ENCODE results near the gene PFDN5. TPM values are rescaled to one million over a fixed set of nuclear protein-coding genes. Genes with fewer than 3 reads are reported as not detected.
A peak's percentile ranks its signal among the peaks of the same experiment; 100 is the strongest.

Gene PFDN5
- total and polyA plus RNA-seq, 9 of the 15 experiments (the other 6 are each of a cell fraction or from before 2014, with no cell fraction given), result 361 to 1,636 (median 742) TPM

- TF ChIP-seq ZBTB5 (IDR thresholded peaks at IDR 0.05), result no peak
- TF ChIP-seq TOE1 (IDR thresholded peaks at IDR 0.05; ENCODE audit: borderline replicate concordance), result 0 out of 2 replicates have a peak, but pooled peaks have one; percentile 26
- TF ChIP-seq TOE1 (CRISPR knock-in tag; IDR thresholded peaks at IDR 0.05; ENCODE audit: borderline replicate concordance, low read depth), result no peak
- TF ChIP-seq KLF6 (CRISPR knock-in tag; IDR thresholded peaks at IDR 0.05; ENCODE audit: borderline replicate concordance), result 0 out of 2 replicates have a peak, but pooled peaks have one; percentile 37
- TF ChIP-seq CTCF (IDR thresholded peaks at IDR 0.05 in 2 of 3, conservative IDR thresholded peaks at IDR 0.05 in 1 of 3; ENCODE audit: insufficient read depth in 2 of 3, low read depth in 1 of 3, low read length in 3 of 3), result peak; percentile 79 to 89 (median 83)
- TF ChIP-seq ARID2 (IDR thresholded peaks at IDR 0.05), result peak; percentile 54; the same call in 1 of the 2 replicates
- TF ChIP-seq FOXP1 (CRISPR knock-in tag; IDR thresholded peaks at IDR 0.05), result no peak
- TF ChIP-seq XRCC5 (IDR thresholded peaks at IDR 0.05; ENCODE audit: low read depth, low read length), result no peak
- no peak for TF ChIP-seq XRCC3 (IDR thresholded peaks at IDR 0.05)
- no peak for TF ChIP-seq SETDB1 (IDR thresholded peaks at IDR 0.05; ENCODE audit: low read length)
- TF ChIP-seq FOXO4 (CRISPR knock-in tag; IDR thresholded peaks at IDR 0.05), result no peak
- TF ChIP-seq SP2 (IDR thresholded peaks at IDR 0.05; ENCODE audit: extremely low read depth, low read depth, low read length, poor library complexity, severe bottlenecking), result no peak
- 0 out of 2 replicates have a peak, but pooled peaks have one; percentile 38 for TF ChIP-seq ERF (CRISPR knock-in tag; IDR thresholded peaks at IDR 0.05)
- TF ChIP-seq MCM7 (IDR thresholded peaks at IDR 0.05), result no peak
- no peak for TF ChIP-seq DPF2 (IDR thresholded peaks at IDR 0.05)
- TF ChIP-seq GMEB1 (CRISPR knock-in tag; IDR thresholded peaks at IDR 0.05), result no peak
- no peak for TF ChIP-seq THRA (IDR thresholded peaks at IDR 0.05)
- TF ChIP-seq ZNF274 (IDR thresholded peaks at IDR 0.05; ENCODE audit: borderline replicate concordance, low read depth, low read length), result no peak
These were observed 7.6 kb upstream of the PFDN5 start (continued) for GRCh38 chr12:53287741-53288216.

Data from K562 (cell line).